B cell (primary cell): ENCODE measurements around the gene SLC9A7. TPM values are rescaled to one million over a fixed set of nuclear protein-coding genes. Genes with fewer than 3 reads are reported as not detected.
A peak's percentile ranks its signal among the peaks of the same experiment; 100 is the strongest.

ENCODE experiments used
- ATAC-seq: fragments of 200-7000 bp; cut with Tn5 transposase; one replicate; pipeline ENCODE4 v1.10.0; 2021; ENCODE audit warnings: low read depth, mild to moderate bottlenecking, moderate number of reproducible peaks, moderate library complexity
- CTCF ChIA-PET: fragments of 350-600 bp; sonication (Branson Sonifier 250); formaldehyde crosslinking; loops from one replicate; lab custom pipeline; 2021; ENCODE audit warnings: antibody characterized with exemption, inconsistent platforms; lab: Charles Lee
- POLR2A ChIA-PET: fragments of 350-600 bp; sonication (Branson Sonifier 250); formaldehyde crosslinking; loops from one replicate; lab custom pipeline; 2021; ENCODE audit warnings: antibody characterized with exemption; lab: Charles Lee
- DNase-seq: peaks from one replicate; pipeline ENCODE4 v3.0.0; 2013
- H2AFZ ChIP-seq: 2 replicates; pipeline ENCODE4 v1.6.1; 2012; ENCODE audit warnings: mild to moderate bottlenecking, low read depth, low read length; ENCODE audit not compliant: insufficient read depth, poor library complexity, severe bottlenecking
- H3K27ac ChIP-seq, 2 donors: 1 replicate in 1 of 2; 2 replicates in 1 of 2; pipeline ENCODE4 v1.5.1; 2012 to 2013; ENCODE audit warnings: low read length in 2 of 2, mild to moderate bottlenecking in 2 of 2, moderate library complexity in 1 of 2
- H3K27me3 ChIP-seq, 4 experiments: fragments of 200-600 bp in 1 of 4; sonication (generic) in 1 of 4; replicated peaks in 1 of 4; 1 replicate in 2 of 4; 2 replicates in 2 of 4; pipeline versions ENCODE4 v1.6.1 to v1.7.0; 2013 to 2016; ENCODE audit warnings: low read length in 3 of 4, mild to moderate bottlenecking in 2 of 4, mixed read lengths in 1 of 4, moderate library complexity in 1 of 4; ENCODE audit not compliant: insufficient read depth in 4 of 4, control insufficient read depth in 3 of 4; ENCODE audit errors: control extremely low read depth in 1 of 4
- H3K36me3 ChIP-seq, 2 experiments: replicated peaks in 1 of 2; 1 replicate in 1 of 2; 2 replicates in 1 of 2; pipeline versions ENCODE4 v1.6.1 to v1.7.1; 2013; ENCODE audit warnings: low read length in 1 of 2; ENCODE audit not compliant: insufficient read depth in 2 of 2, control insufficient read depth in 1 of 2; ENCODE audit errors: control extremely low read depth in 1 of 2, extremely low read depth in 1 of 2
- H3K4me1 ChIP-seq, 2 donors: fragments of 200-600 bp in 1 of 2; sonication (generic) in 1 of 2; 1 replicate in 1 of 2; 2 replicates in 1 of 2; pipeline versions ENCODE4 v1.5.1 to v1.6.1; 2013 to 2017; ENCODE audit warnings: low read length in 2 of 2; ENCODE audit not compliant: control insufficient read depth in 2 of 2, insufficient read depth in 2 of 2
- H3K4me2 ChIP-seq: replicated peaks from 2 replicates; pipeline ENCODE3; 2012; ENCODE audit warnings: mild to moderate bottlenecking, low read depth, low read length; ENCODE audit not compliant: poor library complexity, severe bottlenecking
- H3K4me3 ChIP-seq, 5 experiments: fragments of 200-600 bp in 1 of 5; sonication (generic) in 1 of 5; 1 replicate in 3 of 5; 2 replicates in 2 of 5; pipeline versions ENCODE4 v1.5.1 to v1.7.0; 2011 to 2016; ENCODE audit warnings: low read length in 4 of 5, mild to moderate bottlenecking in 4 of 5, low read depth in 2 of 5, control low read depth in 1 of 5, moderate library complexity in 1 of 5; ENCODE audit not compliant: insufficient read depth in 1 of 5; ENCODE audit errors: control extremely low read depth in 1 of 5, extremely low read depth in 1 of 5
- H3K79me2 ChIP-seq: fragments of 200-600 bp; sonication (generic); one replicate; pipeline ENCODE4 v1.6.0; 2016; ENCODE audit warnings: low read length; ENCODE audit not compliant: control insufficient read depth, insufficient read depth
- H3K9ac ChIP-seq: fragments of 200-600 bp; sonication (generic); 2 replicates; pipeline ENCODE4 v1.6.1; 2017; ENCODE audit warnings: mild to moderate bottlenecking, low read length, moderate library complexity
- H3K9me3 ChIP-seq, 3 donors: one replicate each; pipeline versions ENCODE4 v1.6.1 to v1.7.1; 2013; ENCODE audit warnings: low read length in 2 of 3; ENCODE audit not compliant: control insufficient read depth in 2 of 3, insufficient read depth in 1 of 3; ENCODE audit errors: control extremely low read depth in 1 of 3
- H4K20me1 ChIP-seq: 2 replicates; pipeline ENCODE4 v1.6.0; 2012; ENCODE audit warnings: mild to moderate bottlenecking, low read length; ENCODE audit not compliant: insufficient read depth, control insufficient read depth, poor library complexity, severe bottlenecking
- H3K27ac Mint-ChIP-seq: one replicate; pipeline ENCODE4 v1.8.0; 2021; ENCODE audit warnings: mixed read lengths
- H3K27me3 Mint-ChIP-seq: one replicate; pipeline ENCODE4 v1.8.0; 2021; ENCODE audit warnings: mixed read lengths
- H3K4me1 Mint-ChIP-seq: one replicate; pipeline ENCODE4 v1.8.0; 2021; ENCODE audit warnings: mixed read lengths
- H3K4me3 Mint-ChIP-seq: one replicate; pipeline ENCODE4 v1.8.0; 2021; ENCODE audit warnings: mixed read lengths
- H3K9me3 Mint-ChIP-seq: one replicate; pipeline ENCODE4 v1.8.0; 2022; ENCODE audit warnings: mixed read lengths; ENCODE audit not compliant: insufficient read depth
- EZH2 ChIP-seq: IDR thresholded peaks from 2 replicates; pipeline ENCODE4 v1.6.1; 2012; ENCODE audit warnings: borderline replicate concordance, low read depth, mild to moderate bottlenecking, moderate library complexity, low read length; ENCODE audit not compliant: insufficient read depth, poor library complexity, severe bottlenecking
- WGBS: methylation state at CpG from one replicate; pipeline ENCODE4 v1.1.5; 2013; ENCODE audit warnings: missing lambda C conversion rate; ENCODE audit not compliant: insufficient coverage; 5-methylcytosine and 5-hydroxymethylcytosine counted together
- intact Hi-C: fragments of 100-400 bp; cut with micrococcal nuclease; formaldehyde crosslinking; loops from one replicate; pipeline ENCODE4 v1.10.0; 2022
- polyA plus RNA-seq: library from polyadenylated mRNA; depleted of rRNA; stranded (reverse); fragments of >200 nt; gene quantifications from 2 replicates; pipeline ENCODE4 v1.2.3, GENCODE V29; 2012
- total RNA-seq, 2 donors: library from RNA; stranded (reverse); fragments of 120-200 nt in 1 of 2; gene quantifications; 1 replicate in 1 of 2; 2 replicates in 1 of 2; pipeline versions ENCODE4 v1.2.3 to v1.2.4, GENCODE V29; 2013 to 2022
- TF ChIP-seq, protein P1 (sequence below): fragments of 200-600 bp; IDR thresholded peaks from one replicate; pipeline ENCODE4 v1.8.0; 2022; ENCODE audit warnings: antibody characterized with exemption, mild to moderate bottlenecking

The SLC9A7 gene
- total and polyA plus RNA-seq, 2 donors (not counting 1 experiment from before 2014, with no cell fraction given), result 24.9 to 53.2 TPM

- no peaks in the 10 kb centered on the region for H3K79me2 ChIP-seq
- no peaks in the 10 kb centered on the region for H3K36me3 ChIP-seq
- TF ChIP-seq, protein P1, sequence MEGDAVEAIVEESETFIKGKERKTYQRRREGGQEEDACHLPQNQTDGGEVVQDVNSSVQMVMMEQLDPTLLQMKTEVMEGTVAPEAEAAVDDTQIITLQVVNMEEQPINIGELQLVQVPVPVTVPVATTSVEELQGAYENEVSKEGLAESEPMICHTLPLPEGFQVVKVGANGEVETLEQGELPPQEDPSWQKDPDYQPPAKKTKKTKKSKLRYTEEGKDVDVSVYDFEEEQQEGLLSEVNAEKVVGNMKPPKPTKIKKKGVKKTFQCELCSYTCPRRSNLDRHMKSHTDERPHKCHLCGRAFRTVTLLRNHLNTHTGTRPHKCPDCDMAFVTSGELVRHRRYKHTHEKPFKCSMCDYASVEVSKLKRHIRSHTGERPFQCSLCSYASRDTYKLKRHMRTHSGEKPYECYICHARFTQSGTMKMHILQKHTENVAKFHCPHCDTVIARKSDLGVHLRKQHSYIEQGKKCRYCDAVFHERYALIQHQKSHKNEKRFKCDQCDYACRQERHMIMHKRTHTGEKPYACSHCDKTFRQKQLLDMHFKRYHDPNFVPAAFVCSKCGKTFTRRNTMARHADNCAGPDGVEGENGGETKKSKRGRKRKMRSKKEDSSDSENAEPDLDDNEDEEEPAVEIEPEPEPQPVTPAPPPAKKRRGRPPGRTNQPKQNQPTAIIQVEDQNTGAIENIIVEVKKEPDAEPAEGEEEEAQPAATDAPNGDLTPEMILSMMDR, result no peak
- no peak for TF ChIP-seq EZH2
- H3K4me1 ChIP-seq, result no peaks in the 10 kb centered on the region
- CTCF ChIA-PET, result no interaction called here
- H3K27me3 ChIP-seq, result no peaks in the 10 kb centered on the region
- DNase-seq, result peak; percentile 2
- POLR2A ChIA-PET, result no interaction called here
- Mint-ChIP-seq H3K27me3 (no peaks in the 10 kb centered on the region), H3K4me1 (no peaks in the 10 kb centered on the region), H3K4me3 (no peak overlapping the region), H3K9me3 (no peaks in the 10 kb centered on the region), H3K27ac (no peak overlapping the region)
- no peak overlapping the region for H3K4me2 ChIP-seq
- no peak overlapping the region for H3K9ac ChIP-seq
- H3K9me3 ChIP-seq, result no peaks in the 10 kb centered on the region
- no CpG with 5 or more reads among the region's 3 CpGs for WGBS
- no peak overlapping the region for H3K4me3 ChIP-seq
- no peak overlapping the region for H3K27ac ChIP-seq
- no peak overlapping the region for H2AFZ ChIP-seq
- intact Hi-C loops, result loop anchor here (2.0 kb wide), 1 partner anchor 290 kb away; no protein-coding TSS in a partner anchor
- H4K20me1 ChIP-seq, result no peaks in the 10 kb centered on the region
- ATAC-seq, result no peak
These were observed 44.2 kb upstream of the SLC9A7 start for GRCh38 chrX:46803140-46803539.

DNA sequence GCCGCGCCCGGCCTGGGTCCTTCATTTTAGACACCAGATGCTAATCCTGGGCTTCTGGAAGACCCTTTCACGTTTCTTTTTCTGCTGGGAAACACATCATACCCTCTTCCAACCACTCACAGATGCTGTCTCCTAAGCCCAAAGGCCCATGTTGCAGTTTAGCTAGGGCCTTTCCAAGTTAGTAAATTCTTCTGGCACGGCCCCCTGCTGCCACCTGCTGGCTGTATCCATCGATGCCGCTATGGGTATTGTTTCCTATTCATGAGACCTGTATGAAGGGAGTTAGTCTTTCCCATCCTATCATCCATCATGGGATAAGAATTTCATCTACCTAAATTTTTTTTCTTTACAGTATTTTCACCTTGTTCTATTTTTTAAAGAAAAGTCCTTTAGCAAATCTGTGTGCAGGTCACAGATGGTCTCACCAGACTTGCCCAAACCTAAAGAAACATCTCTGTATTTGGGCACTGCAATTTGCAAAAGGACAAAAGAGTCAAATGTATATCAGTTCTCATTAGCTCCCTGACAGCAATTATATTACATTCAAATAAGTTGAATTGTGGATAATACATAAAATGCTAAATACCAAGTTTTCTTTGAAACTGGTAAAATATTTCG is 37.8 kb upstream of the SLC9A7 start:
- no peak for TF ChIP-seq EZH2
- TF ChIP-seq, protein P1, result peak; percentile 73
- Mint-ChIP-seq H3K27me3 (no peaks in the 10 kb centered on the region), H3K27ac (no peak overlapping the region), H3K9me3 (no peaks in the 10 kb centered on the region), H3K4me3 (no peak overlapping the region), H3K4me1 (peaks cover 15% of the 10 kb centered on the region)
- H3K9ac ChIP-seq, result no peak overlapping the region
- H3K4me1 ChIP-seq, result peaks cover 0 to 8% of the 10 kb centered on the region in 2 donors
- no peak overlapping the region for H3K4me3 ChIP-seq
- no peak overlapping the region for H2AFZ ChIP-seq
- H3K4me2 ChIP-seq, result no peak overlapping the region
- ChIA-PET CTCF (interaction anchor here (0.6 to 3.9 kb wide), 18 partner anchors 12 to 994 kb away, joined by 3 to 46 read pairs (median 3); partner anchors contain the start of gene SLC9A7), POLR2A (interaction anchor here (0.7 kb wide), 1 partner anchor 37 kb away, joined by 3 read pairs; no protein-coding TSS in a partner anchor)
- H3K36me3 ChIP-seq, result no peaks in the 10 kb centered on the region
- H4K20me1 ChIP-seq, result no peaks in the 10 kb centered on the region
- intact Hi-C loops, result loop anchor here (1.0 to 5.0 kb wide), 2 partner anchors 37 to 104 kb away; partner anchors contain the start of gene SLC9A7
- 100% methylated on average over 3 of the region's 8 CpGs for WGBS
- no peaks in the 10 kb centered on the region for H3K27me3 ChIP-seq
- ATAC-seq (no peak), DNase-seq (peak; percentile 77)
- no peaks in the 10 kb centered on the region for H3K9me3 ChIP-seq
- H3K79me2 ChIP-seq, result no peaks in the 10 kb centered on the region
- no peak overlapping the region for H3K27ac ChIP-seq
